ENCODE results near the gene EXD2.

DNA sequence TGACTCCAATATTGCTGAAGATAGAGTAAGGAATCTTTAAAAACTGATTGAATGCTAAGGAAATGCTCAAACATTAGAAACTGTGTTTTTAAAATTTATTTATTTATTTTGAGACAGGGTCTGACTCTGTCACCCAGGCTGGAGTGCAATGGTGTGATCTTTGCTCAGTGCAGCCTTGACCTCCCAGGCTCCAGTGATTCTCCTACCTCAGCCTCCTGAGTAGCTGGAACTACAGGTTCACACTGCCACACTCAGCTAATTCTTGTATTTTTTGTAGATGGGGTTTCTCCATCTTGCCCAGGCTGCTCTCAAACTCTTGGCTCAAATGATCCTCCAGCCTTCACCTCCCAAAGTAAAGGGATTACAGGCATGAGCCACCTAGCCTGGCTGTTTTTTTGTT lies 35.1 kb upstream of the EXD2 start:
- TF ChIP-seq, protein P1, sequence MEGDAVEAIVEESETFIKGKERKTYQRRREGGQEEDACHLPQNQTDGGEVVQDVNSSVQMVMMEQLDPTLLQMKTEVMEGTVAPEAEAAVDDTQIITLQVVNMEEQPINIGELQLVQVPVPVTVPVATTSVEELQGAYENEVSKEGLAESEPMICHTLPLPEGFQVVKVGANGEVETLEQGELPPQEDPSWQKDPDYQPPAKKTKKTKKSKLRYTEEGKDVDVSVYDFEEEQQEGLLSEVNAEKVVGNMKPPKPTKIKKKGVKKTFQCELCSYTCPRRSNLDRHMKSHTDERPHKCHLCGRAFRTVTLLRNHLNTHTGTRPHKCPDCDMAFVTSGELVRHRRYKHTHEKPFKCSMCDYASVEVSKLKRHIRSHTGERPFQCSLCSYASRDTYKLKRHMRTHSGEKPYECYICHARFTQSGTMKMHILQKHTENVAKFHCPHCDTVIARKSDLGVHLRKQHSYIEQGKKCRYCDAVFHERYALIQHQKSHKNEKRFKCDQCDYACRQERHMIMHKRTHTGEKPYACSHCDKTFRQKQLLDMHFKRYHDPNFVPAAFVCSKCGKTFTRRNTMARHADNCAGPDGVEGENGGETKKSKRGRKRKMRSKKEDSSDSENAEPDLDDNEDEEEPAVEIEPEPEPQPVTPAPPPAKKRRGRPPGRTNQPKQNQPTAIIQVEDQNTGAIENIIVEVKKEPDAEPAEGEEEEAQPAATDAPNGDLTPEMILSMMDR (IDR thresholded peaks at IDR 0.05; ENCODE audit: low read depth, low read length, poor library complexity, severe bottlenecking), result no peak
- TF ChIP-seq EZH2phosphoT487 (IDR thresholded peaks at IDR 0.05; ENCODE audit: borderline replicate concordance, low read length), result no peak
